Measurements from ENCODE around the gene JARID2. TPM values are rescaled to one million over a fixed set of nuclear protein-coding genes. Genes with fewer than 3 reads are reported as not detected.
A peak's percentile ranks its signal among the peaks of the same experiment; 100 is the strongest.

Gene JARID2
- total RNA-seq, 1 donor from 2014 or later = 24.2 TPM

DNA sequence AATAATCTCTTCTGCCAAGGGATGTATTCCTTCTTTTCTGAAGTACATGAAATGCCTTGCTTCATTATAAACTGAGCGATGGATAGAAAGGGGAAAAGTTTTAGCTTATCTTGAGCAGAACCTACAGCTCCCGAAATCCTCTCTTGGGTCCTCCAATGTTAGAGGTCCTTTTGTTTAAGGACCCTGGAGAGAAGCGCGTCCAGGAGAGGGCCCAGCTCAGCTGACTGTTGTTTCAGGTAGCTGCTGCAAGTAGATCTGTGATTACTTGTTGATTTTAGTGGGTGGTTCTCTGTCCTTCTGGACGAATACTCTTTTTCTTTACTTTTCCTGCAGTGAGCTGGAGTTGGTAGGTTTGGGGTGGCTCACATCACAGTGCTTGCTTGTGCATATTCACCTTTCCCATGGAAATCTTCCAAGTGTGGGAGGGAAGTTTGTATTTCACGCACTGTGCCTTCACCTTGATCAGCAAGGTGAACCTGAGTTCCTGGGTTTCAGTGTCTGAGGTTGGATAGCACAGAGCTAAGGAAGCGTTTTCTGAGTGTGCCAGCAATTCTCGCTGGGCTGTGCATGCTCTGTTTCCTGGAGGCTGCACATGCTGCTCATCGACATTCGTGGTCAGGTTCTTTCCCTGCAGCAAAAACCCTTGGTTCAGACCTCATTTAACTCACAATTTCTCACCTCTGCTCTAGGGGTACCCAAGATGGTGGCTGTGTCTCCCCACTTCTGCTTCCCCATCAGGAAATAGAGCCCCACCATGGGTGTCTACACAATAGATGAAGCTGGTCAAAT is 176.3 kb downstream of the JARID2 start:
- Mint-ChIP-seq H3K4me3 (ENCODE audit: unreplicated experiment) (no peak overlapping the region), H3K27ac (ENCODE audit: unreplicated experiment) (peak overlapping the region; percentile 17)
- H2AFZ ChIP-seq (ENCODE audit: low read depth, low read length) = no peak overlapping the region

DNA sequence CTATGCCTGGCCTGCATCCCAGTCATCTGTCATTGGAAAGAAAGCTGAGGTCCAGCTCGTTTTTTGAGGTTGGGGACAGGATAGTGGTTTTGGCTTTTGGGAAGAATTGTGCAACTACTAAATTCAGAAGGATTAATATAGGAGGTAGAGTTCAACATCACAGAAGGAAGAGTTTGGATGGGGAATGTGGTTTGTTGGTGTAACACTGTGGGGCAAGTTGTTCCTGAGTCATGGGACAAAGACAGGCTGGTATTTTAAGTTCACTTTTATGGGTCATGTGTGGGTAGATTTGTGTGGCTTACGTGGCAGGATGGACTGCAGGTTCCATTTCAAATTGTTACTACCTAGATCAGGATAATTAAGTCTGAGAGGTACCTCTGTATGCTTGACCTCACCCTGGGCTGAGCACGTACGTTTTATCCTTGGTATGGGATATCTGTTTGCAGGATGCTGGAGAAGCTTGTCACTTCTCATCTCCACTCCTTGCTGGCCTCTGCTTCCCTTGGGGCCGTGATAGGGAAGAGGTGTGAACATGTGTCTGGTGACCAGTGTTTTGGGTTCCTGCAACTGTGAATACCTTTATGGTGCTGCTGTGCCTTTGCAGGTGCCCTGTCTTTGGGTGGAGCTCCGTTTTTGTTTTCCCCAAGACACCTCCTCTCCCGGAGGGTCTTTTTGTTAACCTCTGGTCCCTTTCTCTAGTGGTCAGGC is 177.6 kb downstream of the JARID2 start:
- H3K4me2 ChIP-seq (ENCODE audit: low read length) = no peak overlapping the region
- no peak overlapping the region for H3K9ac ChIP-seq (ENCODE audit: low read length)
- TF ChIP-seq EZH2 (IDR thresholded peaks at IDR 0.05; ENCODE audit: insufficient read depth, low read length) = no peak
- TF ChIP-seq, protein P1, sequence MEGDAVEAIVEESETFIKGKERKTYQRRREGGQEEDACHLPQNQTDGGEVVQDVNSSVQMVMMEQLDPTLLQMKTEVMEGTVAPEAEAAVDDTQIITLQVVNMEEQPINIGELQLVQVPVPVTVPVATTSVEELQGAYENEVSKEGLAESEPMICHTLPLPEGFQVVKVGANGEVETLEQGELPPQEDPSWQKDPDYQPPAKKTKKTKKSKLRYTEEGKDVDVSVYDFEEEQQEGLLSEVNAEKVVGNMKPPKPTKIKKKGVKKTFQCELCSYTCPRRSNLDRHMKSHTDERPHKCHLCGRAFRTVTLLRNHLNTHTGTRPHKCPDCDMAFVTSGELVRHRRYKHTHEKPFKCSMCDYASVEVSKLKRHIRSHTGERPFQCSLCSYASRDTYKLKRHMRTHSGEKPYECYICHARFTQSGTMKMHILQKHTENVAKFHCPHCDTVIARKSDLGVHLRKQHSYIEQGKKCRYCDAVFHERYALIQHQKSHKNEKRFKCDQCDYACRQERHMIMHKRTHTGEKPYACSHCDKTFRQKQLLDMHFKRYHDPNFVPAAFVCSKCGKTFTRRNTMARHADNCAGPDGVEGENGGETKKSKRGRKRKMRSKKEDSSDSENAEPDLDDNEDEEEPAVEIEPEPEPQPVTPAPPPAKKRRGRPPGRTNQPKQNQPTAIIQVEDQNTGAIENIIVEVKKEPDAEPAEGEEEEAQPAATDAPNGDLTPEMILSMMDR (IDR thresholded peaks at IDR 0.05; ENCODE audit: insufficient read depth, low read depth, low read length) = no peak
- H3K4me3 ChIP-seq (ENCODE audit: insufficient read depth, low read depth, low read length) = no peak overlapping the region
- H3K79me2 ChIP-seq (ENCODE audit: insufficient read depth, low read length) = peaks cover 84% of the 10 kb centered on the region
- DNase-seq (ENCODE audit: low read depth) (no peak), FAIRE-seq (no peak)
- Mint-ChIP-seq H3K27me3 (ENCODE audit: low read depth, unreplicated experiment) (no peaks in the 10 kb centered on the region), H3K4me3 (ENCODE audit: unreplicated experiment) (peak overlapping the region; percentile 22), H3K4me1 (ENCODE audit: low read depth, unreplicated experiment) (peaks cover 44% of the 10 kb centered on the region), H3K9me3 (ENCODE audit: unreplicated experiment) (no peaks in the 10 kb centered on the region), H3K36me3 (ENCODE audit: low read depth, unreplicated experiment) (peaks cover 14% of the 10 kb centered on the region), H3K27ac (ENCODE audit: unreplicated experiment) (no peak overlapping the region)
- H3K27me3 ChIP-seq (ENCODE audit: insufficient read depth, low read length) = no peaks in the 10 kb centered on the region
- peaks cover 7% of the 10 kb centered on the region for H3K4me1 ChIP-seq (ENCODE audit: insufficient read depth, low read length)
- peaks cover 83% of the 10 kb centered on the region for H4K20me1 ChIP-seq (ENCODE audit: insufficient read depth, low read length)
- no peak overlapping the region for H3K27ac ChIP-seq (ENCODE audit: low read depth, low read length)
- H3K36me3 ChIP-seq (ENCODE audit: insufficient read depth, low read length) = no peaks in the 10 kb centered on the region
- H3K9me3 ChIP-seq (ENCODE audit: insufficient read depth, low read depth, low read length) = peaks cover 7% of the 10 kb centered on the region
- no peak overlapping the region for H2AFZ ChIP-seq (ENCODE audit: low read depth, low read length)

More for the DNA sequence above, 176.3 kb downstream of the JARID2 start:
- no peak overlapping the region for H3K27ac ChIP-seq (ENCODE audit: low read depth, low read length)
- H3K9me3 ChIP-seq (ENCODE audit: insufficient read depth, low read depth, low read length) = peaks cover 7% of the 10 kb centered on the region
- Mint-ChIP-seq H3K9me3 (ENCODE audit: unreplicated experiment) (no peaks in the 10 kb centered on the region), H3K27me3 (ENCODE audit: low read depth, unreplicated experiment) (no peaks in the 10 kb centered on the region), H3K4me1 (ENCODE audit: low read depth, unreplicated experiment) (peaks cover 37% of the 10 kb centered on the region), H3K36me3 (ENCODE audit: low read depth, unreplicated experiment) (peaks cover 14% of the 10 kb centered on the region)
- DNase-seq (ENCODE audit: low read depth) (no peak), FAIRE-seq (no peak)
- H3K79me2 ChIP-seq (ENCODE audit: insufficient read depth, low read length) = peaks cover 82% of the 10 kb centered on the region
- no peaks in the 10 kb centered on the region for H3K36me3 ChIP-seq (ENCODE audit: insufficient read depth, low read length)
- H3K4me1 ChIP-seq (ENCODE audit: insufficient read depth, low read length) = peaks cover 8% of the 10 kb centered on the region
- TF ChIP-seq, protein P1 (IDR thresholded peaks at IDR 0.05; ENCODE audit: insufficient read depth, low read depth, low read length) = no peak
- TF ChIP-seq EZH2 (IDR thresholded peaks at IDR 0.05; ENCODE audit: insufficient read depth, low read length) = no peak
- no peaks in the 10 kb centered on the region for H3K27me3 ChIP-seq (ENCODE audit: insufficient read depth, low read length)
- no peak overlapping the region for H3K9ac ChIP-seq (ENCODE audit: low read length)
- no peak overlapping the region for H3K4me2 ChIP-seq (ENCODE audit: low read length)
- H3K4me3 ChIP-seq (ENCODE audit: insufficient read depth, low read depth, low read length) = no peak overlapping the region
- peaks cover 85% of the 10 kb centered on the region for H4K20me1 ChIP-seq (ENCODE audit: insufficient read depth, low read length)
